GM18520 (cell line): ENCODE data around the gene RNU4-1.

Experiments
- ATAC-seq: cut with Tn5 transposase; IDR thresholded peaks from one replicate; pipeline ENCODE4 v1.9.1; 2021; ENCODE audit not compliant: unreplicated experiment

Gene RNU4-1

DNA sequence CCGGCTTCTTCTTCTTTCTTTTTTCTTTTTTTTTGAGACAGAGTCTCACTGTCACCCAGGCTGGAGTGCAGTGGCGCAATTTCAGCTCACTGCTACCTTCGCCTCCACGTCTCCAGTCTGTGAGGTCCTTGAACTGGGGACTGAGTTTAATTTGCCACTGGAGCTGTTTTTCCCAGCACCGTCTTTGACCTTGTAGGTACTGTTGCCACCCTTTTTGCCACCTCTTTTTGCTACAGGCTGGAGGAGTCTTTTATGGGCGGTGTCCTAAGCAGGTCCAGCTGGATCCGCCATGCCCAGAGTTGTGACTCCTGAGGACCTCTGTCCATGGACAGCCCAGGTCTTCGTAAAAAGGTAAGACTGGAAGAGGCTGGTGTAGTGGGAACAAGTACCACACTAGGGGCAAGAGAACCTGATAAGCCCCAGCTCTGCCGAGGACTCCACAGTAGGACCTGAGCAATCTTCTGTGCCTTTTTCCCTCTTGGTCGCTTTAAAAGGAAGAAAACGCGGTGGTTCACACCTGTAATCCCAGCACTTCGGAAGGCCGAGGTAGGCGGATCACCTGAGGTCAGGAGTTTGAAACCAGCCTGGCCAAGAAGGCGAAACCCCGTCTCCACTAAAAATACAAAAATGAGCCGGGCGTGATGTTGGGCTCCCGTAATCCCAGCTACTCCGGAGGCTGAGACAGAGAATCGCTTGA lies 2.3 kb downstream of the RNU4-1 start:
- no peak for ATAC-seq

DNA sequence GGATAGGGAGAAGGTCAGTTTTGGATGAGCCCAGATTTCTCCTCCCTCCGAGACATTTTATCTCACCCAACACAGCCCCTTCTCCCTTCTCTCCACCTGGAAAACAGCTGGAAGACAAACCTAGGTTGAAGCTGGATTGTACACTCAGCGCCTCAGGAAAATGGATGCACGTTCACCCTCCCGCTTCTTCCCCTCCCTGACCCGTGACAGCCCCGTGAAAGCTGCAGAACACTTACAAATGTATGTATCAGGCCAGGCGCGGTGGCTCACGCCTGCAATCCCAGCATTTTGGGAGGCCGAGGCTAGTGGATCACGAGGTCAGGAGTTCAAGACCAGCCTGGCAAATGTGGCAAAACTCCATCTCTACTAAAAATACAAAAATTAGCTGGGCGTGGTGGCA lies 5.5 kb downstream of the RNU4-1 start:
- ATAC-seq, result no peak

DNA sequence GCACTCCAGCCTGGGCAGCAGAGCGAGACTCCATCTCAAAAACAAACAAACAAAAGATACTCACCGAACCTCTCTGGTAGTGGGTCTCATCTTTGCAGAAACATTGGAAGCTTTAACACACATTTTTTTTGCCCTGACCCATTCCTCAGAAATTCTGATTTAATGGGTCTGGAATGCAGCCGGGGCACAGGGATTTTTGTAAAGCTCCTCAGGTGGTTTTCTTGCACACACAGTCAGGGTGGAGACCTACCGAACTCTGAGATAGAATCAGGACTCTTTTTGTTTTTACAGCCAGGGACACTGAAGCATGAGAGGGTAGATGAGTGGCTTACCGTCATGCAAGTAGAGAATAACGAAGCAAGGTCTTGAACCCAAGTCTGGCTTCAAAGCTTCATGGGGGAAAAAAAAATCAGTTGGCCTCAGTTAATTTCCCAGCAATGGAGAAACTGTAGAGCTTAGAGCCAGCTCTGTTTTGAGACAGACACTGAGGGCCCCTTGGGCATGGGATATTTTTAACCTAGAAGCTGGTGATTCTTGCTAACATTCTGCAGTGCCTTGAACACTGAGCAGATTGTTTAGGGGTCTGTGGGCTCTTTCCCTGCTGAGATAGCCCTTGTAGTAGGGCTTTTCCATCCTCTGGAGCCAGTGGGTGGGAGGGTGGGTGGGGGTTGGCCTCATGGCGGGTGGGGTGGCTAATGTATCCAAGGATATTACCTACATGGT lies 6.1 kb downstream of the RNU4-1 start:
- no peak for ATAC-seq

DNA sequence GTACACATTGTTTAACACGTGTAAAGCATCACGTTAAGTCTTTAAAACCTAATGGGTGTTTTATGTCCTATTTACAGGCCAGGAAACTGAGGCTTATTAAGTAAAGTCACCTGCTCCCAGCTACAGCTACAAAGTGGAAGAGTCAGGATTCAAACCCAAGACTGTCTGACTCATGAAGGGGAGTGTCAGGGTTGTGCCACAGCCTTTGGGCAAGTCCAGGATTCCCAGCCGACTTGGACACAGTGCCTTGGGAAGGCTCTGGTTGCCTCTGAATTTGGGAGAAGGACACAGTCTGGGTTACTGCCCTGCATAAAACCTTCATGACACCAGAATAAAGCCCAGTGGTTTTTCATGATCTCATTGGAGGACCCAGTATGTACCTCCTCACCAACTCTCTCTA lies 8.7 kb downstream of the RNU4-1 start:
- no peak for ATAC-seq

DNA sequence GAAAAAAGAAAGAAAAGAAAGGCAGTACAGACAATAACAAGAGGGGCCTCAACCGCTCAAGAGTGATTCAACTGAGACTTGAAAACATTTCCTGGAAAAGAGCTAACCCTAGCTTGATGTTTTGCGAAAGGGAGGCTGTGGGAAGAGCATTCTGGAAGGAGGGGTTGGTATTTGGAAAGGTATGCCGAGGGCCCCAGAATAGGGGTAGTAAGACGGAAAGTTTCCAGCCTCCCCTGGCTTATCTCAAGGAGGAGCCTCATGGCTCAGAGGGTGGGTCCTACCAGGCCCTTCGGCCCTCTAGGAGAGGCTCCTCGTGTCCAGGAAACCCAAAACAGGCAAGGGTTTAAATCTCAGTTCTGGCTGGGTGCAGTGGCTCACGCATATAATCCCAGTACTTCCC lies 9.7 kb downstream of the RNU4-1 start:
- no peak for ATAC-seq

DNA sequence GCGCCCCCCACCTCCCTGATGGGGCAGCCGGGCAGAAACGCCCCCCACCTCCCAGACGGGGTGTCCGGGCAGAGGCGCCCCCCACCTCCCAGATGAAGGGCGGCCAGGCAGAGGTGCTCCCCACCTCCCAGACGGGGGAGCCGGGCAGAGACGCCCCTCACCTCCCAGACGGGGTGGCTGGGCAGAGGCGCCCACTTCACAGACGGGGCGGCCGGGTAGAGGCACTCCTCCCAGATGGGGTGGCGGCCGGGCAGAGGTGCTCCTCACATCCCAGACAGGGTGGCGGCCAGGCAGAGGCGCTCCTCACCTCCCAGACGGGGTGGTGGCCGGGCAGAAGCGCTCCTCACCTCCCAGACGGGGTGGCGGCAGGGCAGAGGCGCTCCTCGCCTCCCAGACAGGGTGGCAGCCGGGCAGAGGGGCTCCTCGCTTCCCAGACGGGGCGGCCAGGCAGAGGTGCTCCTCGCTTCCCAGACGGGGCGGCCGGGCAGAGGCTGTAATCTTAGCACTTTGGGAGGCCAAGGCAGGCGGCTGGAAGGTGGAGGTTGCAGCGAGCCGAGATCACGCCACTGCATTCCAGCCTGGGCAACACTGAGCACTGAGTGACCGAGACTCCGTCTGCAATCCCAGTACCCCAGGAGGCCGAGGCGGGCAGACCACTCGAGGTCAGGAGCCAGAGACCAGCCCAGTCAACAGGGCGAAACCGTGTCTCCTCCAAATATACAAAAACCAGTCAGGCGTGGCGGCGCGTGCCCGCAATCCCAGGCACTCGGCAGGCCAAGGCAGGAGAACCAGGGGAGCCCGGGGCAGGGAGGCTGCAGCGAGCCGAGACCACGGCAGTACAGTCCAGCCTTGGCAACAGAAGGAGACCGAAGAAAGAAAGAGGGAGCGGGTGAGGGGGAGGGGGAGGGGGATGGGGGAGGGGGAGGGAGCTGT lies 14.6 kb downstream of the RNU4-1 start:
- ATAC-seq, result no peak

DNA sequence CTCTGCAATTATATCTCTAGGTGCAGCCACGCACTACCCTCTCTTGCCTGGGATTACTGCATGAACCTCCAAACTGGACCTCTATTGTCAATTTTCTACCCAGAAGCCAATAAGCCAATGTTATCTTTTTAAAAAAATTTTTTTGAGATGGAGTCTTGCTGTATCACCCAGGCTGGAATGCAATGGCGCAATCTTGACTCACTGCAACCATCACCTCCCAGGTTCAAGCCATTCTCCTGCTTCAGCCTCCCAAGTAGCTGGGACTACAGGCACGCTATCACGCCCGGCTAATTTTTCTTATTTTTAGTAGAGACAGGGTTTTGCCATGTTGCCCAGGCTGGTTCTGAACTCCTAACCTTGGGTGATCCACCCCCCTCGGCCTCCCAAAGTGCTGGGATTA lies 16.3 kb downstream of the RNU4-1 start:
- no peak for ATAC-seq

DNA sequence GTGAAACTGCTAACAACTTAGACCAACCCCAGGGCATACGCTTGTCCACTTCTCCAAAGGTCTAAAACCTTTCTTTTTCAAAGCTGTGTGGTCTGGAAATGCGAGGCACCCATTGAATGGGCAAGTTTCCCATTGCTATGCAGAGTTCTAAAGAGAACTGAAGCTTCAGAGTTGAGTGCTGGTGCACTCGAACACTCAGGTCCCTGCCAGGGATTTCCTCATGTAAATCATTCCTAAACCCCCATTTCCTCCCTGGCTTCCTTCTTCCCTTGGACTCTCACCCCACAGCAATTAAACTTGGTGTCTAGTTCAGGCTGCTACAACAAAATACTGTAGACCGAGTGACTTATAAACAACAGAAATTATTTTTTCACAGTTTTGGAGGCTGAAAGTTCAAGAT lies 25.3 kb downstream of the RNU4-1 start:
- no peak for ATAC-seq

DNA sequence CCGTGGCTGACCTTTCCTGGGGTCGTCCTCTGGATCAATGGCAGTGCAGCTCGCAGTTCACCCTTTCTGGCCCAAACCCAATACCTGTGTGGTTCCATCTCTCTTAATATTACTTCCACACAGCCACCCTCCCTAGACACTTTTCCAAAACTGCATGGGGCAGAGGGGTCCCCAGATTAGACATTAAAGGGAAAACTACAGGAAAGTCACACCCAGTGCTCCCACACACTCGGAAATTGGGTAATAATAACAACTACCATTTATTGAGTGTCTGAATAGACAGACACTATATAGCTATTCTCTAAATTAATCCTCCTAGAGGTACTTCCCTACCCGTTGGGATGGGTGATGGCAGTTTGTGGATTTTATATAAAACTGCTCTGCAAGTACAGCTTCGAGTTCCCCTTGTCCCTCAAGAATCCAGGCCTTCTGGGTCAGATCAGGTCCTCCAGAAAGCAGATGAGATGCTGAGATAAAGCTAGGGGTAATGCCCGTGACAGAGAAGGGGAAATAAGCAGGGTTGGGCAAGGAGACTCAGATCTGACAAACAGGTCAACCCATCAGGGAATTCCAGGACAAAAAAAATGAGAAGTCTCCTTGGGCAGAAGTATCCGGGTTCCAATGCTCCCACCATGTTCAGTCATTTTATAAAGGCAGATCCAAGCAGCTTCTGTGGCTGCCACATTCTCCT lies 26.7 kb downstream of the RNU4-1 start:
- no peak for ATAC-seq

DNA sequence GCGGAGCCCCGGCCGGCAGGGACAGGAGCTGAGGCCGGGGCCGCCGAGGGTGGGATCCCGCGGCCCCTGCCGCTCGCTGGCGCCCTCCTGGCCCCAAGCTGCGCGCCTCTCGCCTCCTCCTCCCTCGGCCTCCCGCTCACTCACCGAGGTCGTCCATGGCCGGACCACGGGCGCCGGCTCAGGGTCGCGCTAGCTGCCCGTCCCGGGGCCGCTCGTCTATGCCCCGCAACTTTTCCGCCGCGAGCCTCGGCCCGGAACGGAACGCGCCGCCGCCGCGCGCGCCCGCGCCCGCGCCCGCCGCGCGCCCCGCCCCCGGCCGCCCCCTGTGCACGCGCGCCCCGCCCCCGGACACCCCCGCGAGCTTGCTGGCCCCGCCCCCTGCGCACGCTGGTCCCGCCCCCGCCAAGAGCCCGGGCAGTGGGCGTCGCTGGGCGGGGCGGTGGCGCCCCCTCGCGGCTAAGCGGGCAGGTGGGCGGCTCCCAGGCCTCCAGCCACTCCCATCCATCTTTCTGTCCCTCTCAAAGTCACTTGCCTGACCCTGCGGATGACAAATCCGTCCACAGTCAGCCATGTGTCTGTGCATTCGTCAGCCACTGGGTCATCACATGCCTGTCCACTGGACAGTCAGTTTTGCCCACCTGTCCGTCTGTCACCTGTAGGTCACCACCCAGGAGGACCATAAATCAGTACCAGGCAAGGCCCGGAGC lies 27.4 kb downstream of the RNU4-1 start, which contains the start of gene PXN:
PXN (minus strand) TSS at position 258 of the 707 bp plus-strand sequence; CDS start at position 157, 101 bp downstream.
- peak; percentile 39 for ATAC-seq

DNA sequence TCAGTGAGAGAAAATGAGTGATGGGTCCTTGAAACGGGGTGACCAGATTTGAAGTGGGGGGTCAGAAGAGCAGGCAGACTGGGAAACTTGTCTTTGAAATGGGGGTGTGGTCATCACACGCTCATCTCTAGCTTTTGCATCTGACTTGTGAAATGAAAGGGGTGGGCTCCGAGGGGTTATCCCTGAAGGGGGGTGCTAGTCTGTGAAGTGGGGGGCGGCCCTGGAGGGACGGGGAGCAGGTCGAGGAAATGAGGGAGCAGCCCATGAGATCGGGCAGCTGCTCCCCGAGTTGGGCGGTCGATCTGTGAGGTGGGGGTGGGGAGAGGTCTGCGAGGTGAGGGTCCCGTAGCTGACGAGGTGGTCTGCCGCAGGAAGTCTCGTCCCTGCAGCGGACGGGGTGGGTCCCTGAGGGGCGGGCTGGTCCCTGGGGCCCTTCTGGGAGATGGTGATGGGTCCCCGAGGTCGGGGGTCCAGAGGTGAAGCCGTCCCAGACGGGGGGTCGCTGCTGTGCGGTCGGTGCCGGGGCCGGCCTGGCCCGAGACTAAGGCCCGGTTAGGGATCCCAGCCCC lies 28.0 kb downstream of the RNU4-1 start:
- no peak for ATAC-seq

DNA sequence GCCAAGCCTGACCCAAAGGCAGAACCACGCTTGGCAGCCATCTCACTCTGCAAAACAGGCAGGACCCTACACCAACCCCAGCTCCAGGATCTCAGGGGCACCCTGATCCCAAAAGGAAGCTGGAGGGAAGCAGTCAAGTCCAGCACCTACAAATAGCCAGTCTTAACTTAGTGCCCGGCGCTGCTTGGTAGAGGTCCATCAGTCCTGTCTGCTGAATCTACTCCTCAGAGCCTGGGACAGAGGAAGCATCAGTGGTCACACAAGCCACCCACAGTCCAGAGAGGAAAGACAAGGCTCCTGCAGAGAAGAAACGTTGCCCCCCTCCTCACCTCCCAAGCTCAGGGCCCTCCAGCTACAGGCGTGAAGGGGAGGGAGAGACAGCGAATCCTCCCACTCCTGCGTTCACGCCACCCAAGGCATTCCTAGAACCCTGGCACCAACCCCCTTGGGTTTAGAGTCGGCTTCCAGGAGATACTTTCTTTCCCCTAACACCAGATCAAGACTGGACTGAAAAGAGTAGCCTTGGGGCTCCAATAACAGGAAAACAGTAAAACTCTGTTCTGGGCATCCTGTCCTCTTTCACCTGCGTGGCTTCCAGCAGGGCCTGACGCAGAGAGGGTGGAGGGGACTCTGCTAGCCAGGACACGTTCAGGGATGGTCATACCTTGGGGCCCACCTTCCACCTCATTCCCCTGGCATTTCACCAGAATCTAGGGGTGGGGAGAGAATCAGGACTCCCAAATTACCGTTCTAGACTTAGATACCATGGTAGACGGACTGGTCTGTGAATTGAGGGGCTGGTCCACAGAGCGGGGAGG lies 28.7 kb downstream of the RNU4-1 start:
- no peak for ATAC-seq

DNA sequence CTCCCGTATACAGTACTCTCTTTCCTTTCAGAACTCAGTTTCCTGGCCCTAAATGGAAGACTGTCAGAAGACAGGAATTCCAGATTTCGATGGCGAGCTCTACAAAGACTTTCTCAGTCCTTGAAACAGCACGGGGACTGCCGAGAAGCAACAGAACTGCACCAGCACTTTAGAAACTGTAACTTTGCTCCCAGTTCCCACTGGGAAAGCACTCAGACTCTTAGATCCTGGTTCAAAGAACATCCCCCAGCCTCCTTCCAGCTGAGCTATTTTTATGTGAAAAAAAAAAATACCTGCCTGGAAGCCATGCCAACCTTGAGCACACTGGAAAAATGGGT lies 29.3 kb downstream of the RNU4-1 start:
- no peak for ATAC-seq

DNA sequence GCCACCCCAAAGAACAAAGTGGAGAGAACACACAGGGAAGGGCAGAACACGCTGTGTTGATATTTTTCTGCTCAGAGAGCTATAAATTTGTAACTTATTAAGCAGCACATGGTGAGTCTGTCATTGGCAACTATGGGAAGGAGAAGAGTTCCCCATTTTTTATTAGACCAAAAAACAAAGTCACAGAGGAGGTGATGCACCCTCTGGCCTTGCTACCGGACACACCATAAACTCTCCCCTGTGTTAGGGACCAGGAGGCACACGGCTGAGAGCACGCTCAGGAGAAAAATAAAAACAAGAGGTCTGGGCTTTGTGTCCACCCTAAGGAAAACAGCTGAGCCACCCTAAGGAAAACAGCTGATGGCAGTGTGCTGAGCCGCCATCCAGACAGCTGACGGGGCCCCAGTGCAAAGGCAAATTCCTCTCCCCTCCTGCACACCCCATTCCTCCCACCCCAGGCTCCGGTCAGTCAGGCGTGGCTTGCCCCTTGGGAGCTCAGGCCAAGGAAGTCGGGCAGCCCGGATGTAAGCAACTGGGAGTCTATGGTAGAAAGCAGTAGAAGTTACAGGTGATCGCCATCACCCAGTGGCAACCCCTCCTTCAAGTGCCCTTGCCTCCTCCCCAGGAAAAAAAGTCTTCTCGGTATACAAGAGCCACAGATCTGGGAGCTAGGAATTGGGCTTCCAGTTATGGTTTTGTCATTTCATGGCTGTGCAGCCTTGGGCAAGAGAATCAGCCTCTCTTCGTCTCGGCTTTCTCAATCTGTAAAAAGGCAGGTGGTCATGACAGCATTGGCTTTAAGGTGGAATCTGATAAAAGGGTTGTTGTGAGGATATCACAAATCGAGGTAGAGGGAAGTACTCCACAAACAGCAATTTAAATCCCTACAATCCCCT lies 29.9 kb downstream of the RNU4-1 start:
- no peak for ATAC-seq

DNA sequence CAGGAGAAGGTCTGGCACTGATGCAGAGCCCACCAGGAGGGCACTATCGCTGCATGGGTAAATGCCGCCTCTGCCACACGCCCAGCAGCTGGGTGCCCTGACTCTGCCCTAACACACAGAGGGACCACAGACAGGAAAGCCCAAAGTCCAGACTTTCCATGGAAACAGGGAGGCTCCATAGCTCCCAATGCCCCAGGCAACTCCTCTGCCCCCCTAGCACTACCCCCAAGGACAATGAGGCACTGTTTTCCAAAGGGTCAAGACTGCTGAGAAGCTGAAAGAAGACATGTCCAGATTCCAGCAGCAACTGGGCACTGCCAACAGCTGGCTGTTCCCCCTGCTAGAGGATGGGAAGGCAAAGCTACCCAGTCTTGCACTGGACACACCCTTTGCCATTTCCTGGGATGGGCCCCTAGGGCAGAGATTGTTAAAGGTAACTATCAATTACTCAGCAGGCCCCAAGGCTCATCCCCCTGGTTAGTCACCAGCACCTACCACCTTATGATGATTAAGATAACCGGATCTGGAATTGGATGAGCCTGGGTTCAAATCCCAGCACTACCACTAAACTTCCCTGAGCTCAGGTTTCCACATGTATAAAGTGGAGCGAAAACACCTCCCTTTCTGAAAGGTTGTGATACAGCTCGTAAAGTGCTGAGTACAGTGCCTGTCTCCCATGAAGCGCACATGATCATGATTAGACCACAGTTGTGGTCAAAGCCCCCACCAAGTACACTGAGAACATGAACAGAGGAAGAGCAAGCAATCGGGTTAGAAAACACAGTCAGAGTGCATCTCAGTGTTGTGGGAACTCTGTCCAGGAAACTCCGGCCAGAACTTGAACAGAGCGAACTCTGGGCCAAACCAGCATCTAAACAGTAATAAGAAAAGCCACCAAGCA lies 30.8 kb downstream of the RNU4-1 start:
- no peak for ATAC-seq

DNA sequence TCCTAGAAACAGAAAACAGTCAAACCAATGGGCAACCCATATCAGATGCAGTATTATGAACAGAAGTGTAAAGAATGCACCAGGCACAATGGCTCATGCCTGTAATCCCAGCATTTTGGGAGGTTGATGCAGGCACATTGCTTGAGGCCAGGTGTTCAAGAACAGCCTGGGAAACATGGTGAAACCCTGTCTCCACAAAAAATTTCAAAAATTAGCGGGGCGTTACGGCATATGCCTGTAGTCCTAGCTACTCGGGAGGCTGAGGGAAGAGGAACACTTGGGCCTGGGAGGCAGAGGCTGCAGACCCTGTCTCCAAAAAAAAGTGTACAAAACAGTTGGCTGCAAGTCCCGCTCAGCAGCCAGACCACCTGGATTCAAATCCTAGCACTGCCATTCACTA lies 32.4 kb downstream of the RNU4-1 start:
- no peak for ATAC-seq
